NCI-H2107 treated with DMSO at 0.1 percent for 48 hours (cell line): ENCODE data around the gene PAX7.
"Not testable (repeated sequence)": the region's sequence is repeated elsewhere in the genome, so short reads cannot be mapped to it uniquely, and the experiment has no call there.

Source experiments
- DNase-seq: peaks from one replicate; lab custom pipeline; 2025; ENCODE audit not compliant: unreplicated experiment; lab: John Stamatoyannopoulos, UW

The PAX7 gene

GRCh38 chr1:18749569-18749968 lies 118.9 kb downstream of the PAX7 start:
- no peak for DNase-seq

GRCh38 chr1:18750600-18750999 lies 120.0 kb downstream of the PAX7 start:
- no peak for DNase-seq

- DNase-seq = no peak
Observed at GRCh38 chr1:18751425-18751824, 120.8 kb downstream of the PAX7 start.

- DNase-seq = no peak
Observed at GRCh38 chr1:18752409-18752808, 121.8 kb downstream of the PAX7 start.

GRCh38 chr1:18760156-18760555 lies 129.5 kb downstream of the PAX7 start:
- no peak for DNase-seq

- DNase-seq = no peak
Observed at GRCh38 chr1:18761948-18762840, 131.5 kb downstream of the PAX7 start.

GRCh38 chr1:18764362-18764761 lies 133.7 kb downstream of the PAX7 start:
- no peak for DNase-seq

- no peak for DNase-seq
Observed at GRCh38 chr1:18765725-18766124, 135.1 kb downstream of the PAX7 start.

- no peak for DNase-seq
Observed at GRCh38 chr1:18766328-18766727, 135.7 kb downstream of the PAX7 start.

GRCh38 chr1:18767576-18767975 lies 136.9 kb downstream of the PAX7 start:
- not testable (repeated sequence) for DNase-seq

- no peak for DNase-seq
Observed at GRCh38 chr1:18768086-18768485, 137.4 kb downstream of the PAX7 start.

- no peak for DNase-seq
Observed at GRCh38 chr1:18769140-18769539, 138.5 kb downstream of the PAX7 start.

GRCh38 chr1:18770799-18771198 lies 140.2 kb downstream of the PAX7 start:
- no peak for DNase-seq

GRCh38 chr1:18773753-18774152 lies 143.1 kb downstream of the PAX7 start:
- no peak for DNase-seq

- DNase-seq = no peak
Observed at GRCh38 chr1:18775341-18775740, 144.7 kb downstream of the PAX7 start.

GRCh38 chr1:18776777-18777176 lies 146.1 kb downstream of the PAX7 start:
- DNase-seq = no peak

- no peak for DNase-seq
Observed at GRCh38 chr1:18778437-18778836, 147.8 kb downstream of the PAX7 start.

- DNase-seq = no peak
Observed at GRCh38 chr1:18781031-18781430, 150.4 kb downstream of the PAX7 start.

GRCh38 chr1:18783705-18784481 lies 153.2 kb downstream of the PAX7 start:
- DNase-seq = no peak

- DNase-seq = no peak
Observed at GRCh38 chr1:18784482-18784831, 153.8 kb downstream of the PAX7 start.

GRCh38 chr1:18786149-18786548 lies 155.5 kb downstream of the PAX7 start:
- no peak for DNase-seq

GRCh38 chr1:18787825-18788385 lies 157.3 kb downstream of the PAX7 start:
- no peak for DNase-seq
